ENCODE data around the gene RPS8.
"Not testable (repeated sequence)": the region's sequence is repeated elsewhere in the genome, so short reads cannot be mapped to it uniquely, and the experiment has no call there.

RPS8 gene

DNA sequence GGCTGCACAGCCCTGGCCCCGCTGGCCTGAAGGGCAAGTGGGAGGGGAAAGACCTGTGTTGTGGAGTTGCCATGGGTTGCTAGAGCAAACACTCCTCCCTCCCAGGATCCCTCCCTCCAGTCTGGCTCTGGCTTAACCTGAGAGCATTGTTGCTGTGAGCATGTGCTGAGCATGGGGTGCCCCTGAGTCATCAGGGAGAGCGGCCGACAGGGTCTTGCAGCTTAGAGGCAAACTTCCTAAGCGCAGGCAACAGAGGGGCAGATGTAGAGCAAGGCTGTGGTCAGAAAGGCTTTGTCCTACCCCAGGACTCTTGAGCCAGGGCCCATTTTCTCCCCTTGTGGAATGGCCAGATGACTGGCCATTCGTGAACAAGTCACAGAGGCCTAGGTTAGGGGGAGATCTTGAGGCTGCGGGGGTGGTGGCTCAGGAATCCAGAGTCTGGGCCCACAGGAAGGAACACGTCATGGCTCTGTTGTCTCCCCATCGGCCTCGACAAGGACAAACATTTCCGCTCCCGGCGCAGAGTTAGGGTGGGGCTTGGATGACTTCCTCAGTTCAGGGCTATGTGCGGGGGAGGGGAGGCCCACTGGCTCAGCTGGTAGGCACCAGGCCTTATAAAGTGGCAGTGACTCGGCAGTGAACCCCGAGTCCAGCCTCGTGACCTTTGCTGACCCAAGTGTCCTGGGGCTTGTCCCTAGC is 32.2 kb downstream of the RPS8 start:
- peak overlapping the region; percentile 65 for H3K4me3 ChIP-seq (ENCODE audit: low read length)
- H3K4me1 ChIP-seq (ENCODE audit: control insufficient read depth, insufficient read depth, low read length): peaks cover 84% of the 10 kb centered on the region
- H3K9ac ChIP-seq (ENCODE audit: low read depth, low read length): peak overlapping the region; percentile 97
- H3K9me3 ChIP-seq (replicated peaks; ENCODE audit: low read length): no peaks in the 10 kb centered on the region
- H3K36me3 ChIP-seq (ENCODE audit: insufficient read depth, low read length): peaks cover 44% of the 10 kb centered on the region
- H3K4me2 ChIP-seq (ENCODE audit: low read length): peak overlapping the region; percentile 82
- H3K27me3 ChIP-seq (ENCODE audit: control insufficient read depth, insufficient read depth, low read length): no peaks in the 10 kb centered on the region

DNA sequence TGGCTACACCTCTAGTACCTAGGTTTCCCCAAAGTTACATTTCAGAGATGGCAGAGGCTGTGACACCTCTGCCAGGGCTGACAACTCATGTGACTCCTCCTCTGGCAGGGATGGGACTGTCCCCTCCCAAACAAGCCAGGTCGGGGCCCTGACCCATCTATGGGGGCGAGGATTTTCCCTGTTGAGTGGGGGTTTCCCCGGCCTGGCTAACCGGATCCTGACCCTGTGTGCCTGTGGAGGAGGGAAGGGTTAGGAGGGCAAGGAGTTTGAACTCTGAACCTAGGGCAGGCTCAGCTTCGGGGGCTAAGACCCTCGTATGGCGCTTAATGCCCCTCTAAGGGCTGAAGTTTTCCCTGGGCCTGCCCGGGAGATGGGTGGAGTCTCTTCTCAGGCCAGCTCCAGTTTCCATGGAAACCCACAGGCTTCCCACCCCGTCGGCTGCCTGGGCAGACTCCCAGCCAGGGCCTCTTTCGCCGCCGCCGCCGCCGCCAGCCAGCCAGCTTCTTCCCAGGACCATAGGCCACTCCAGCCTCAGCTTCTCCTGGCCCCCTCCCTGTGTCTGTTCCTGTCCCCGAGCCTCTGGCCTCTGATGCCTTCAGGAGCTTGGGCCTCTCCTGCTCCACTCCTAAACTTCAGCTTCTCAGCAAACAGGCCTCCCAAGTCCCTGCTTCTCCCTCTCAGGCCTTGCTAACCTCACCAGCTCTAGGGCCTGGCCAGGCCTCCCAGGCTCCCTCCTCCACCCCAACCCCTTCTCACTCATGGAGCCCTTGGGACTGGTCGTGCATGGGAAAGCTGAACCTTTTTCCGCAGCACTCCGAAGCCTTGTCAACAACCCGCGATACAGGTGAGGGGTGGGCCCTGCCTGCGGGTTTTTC is 33.0 kb downstream of the RPS8 start, which contains the start of gene BTBD19:
Gene BTBD19 (plus strand): TSS at position 461 of the 875 bp plus-strand sequence. CDS start 298 bp downstream, at position 759.
- Histone ChIP-seq H3K36me3 (ENCODE audit: insufficient read depth, low read length) (peaks cover 36% of the 10 kb centered on the region), H3K4me2 (ENCODE audit: low read length) (peak within 1 kb of the TSS; percentile 82), H3K9ac (ENCODE audit: low read depth, low read length) (peak within 1 kb of the TSS; percentile 97), H3K4me3 (ENCODE audit: low read length) (peak within 1 kb of the TSS; percentile 65), H3K9me3 (replicated peaks; ENCODE audit: low read length) (no peaks in the 10 kb centered on the region), H3K27me3 (ENCODE audit: control insufficient read depth, insufficient read depth, low read length) (no peaks in the 10 kb centered on the region), H3K4me1 (ENCODE audit: control insufficient read depth, insufficient read depth, low read length) (peaks cover 83% of the 10 kb centered on the region)

DNA sequence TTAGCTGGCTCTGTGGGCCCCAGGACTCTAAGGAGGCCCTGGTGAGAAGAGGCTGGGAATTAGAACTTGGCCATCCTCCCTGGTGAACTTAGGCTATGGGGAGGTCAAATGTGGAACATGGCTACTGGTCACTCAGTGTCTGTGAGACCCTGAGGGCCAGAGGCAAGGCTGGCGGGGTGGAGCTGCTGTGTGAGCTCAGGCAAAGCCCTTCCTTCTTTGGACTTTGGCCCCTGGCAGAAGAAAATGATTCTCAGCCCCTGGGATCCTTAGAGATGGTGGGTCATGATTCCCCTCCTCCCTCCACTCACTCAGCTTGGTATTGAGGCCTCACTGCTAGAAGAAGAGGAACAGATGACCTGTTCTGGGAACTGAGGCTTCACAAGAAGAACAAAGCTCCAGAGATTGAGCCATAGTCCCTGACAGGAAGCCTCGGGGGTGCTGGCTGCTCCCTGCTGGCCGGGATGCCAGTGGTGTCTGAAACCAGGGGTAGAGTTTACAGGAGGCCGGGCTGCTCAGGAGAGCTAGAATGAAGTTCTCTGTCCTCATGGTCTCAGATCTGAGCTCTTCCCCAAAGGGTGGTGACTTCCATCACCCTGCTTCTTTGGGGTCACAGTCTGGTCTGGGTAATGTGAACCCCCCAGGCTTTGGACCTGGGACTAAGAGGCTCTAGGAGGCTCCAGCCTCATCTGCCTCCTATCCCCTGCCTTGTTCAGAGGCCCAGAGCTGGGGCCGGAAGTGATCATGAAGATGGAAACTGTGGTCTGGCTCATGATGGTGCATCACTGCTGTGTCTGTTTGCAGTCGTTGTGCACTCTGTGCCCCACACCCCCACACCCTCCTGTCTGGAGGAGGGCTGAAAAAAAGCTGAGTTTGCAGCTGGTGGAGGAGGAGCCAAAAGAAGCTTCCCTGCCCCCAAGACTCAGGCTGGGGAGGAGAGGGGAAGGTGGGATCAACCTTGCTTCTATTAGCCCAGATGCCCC is 33.9 kb downstream of the RPS8 start:
- Histone ChIP-seq H3K9ac (ENCODE audit: low read depth, low read length) (peak overlapping the region; percentile 97), H3K36me3 (ENCODE audit: insufficient read depth, low read length) (peaks cover 27% of the 10 kb centered on the region), H3K4me1 (ENCODE audit: control insufficient read depth, insufficient read depth, low read length) (peaks cover 83% of the 10 kb centered on the region)

DNA sequence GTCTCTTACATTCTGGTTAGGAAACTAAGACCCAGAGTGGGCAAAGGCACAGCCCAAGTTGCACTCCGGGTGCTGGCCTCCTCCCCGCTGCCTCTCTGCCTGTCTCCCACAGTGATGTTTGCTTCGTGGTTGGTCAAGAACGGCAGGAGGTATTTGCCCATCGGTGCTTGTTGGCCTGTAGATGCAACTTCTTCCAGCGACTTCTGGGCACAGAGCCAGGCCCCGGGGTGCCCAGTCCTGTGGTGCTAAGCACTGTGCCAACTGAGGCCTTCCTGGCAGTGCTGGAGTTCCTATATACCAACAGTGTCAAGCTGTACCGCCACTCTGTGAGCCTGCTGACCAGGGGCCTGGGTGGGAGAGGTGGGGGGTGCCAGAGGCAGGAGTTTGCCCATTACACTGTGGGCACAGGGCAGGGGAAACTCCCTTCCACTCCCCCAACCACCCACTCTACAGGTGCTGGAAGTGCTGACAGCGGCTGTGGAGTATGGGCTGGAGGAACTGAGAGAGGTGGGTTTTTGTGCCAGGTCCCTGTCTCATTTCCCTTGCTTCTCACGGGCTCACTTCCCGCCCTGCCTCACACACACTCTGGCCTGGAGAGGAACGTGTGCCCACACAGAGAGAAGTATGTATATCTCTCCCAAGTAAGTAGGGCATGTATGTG is 34.9 kb downstream of the RPS8 start:
- peaks cover 87% of the 10 kb centered on the region for H3K4me1 ChIP-seq (ENCODE audit: control insufficient read depth, insufficient read depth, low read length)
- H3K36me3 ChIP-seq (ENCODE audit: insufficient read depth, low read length): peaks cover 26% of the 10 kb centered on the region
- no peaks in the 10 kb centered on the region for H3K27me3 ChIP-seq (ENCODE audit: control insufficient read depth, insufficient read depth, low read length)
- no peaks in the 10 kb centered on the region for H3K9me3 ChIP-seq (replicated peaks; ENCODE audit: low read length)
- H3K4me3 ChIP-seq (ENCODE audit: low read length): peak overlapping the region; percentile 65
- peak overlapping the region; percentile 97 for H3K9ac ChIP-seq (ENCODE audit: low read depth, low read length)
- peak overlapping the region; percentile 82 for H3K4me2 ChIP-seq (ENCODE audit: low read length)

More for the DNA sequence above, 33.9 kb downstream of the RPS8 start:
- Histone ChIP-seq H3K27me3 (ENCODE audit: control insufficient read depth, insufficient read depth, low read length) (no peaks in the 10 kb centered on the region), H3K9me3 (replicated peaks; ENCODE audit: low read length) (no peaks in the 10 kb centered on the region), H3K4me3 (ENCODE audit: low read length) (peak overlapping the region; percentile 65), H3K4me2 (ENCODE audit: low read length) (peak overlapping the region; percentile 82)

DNA sequence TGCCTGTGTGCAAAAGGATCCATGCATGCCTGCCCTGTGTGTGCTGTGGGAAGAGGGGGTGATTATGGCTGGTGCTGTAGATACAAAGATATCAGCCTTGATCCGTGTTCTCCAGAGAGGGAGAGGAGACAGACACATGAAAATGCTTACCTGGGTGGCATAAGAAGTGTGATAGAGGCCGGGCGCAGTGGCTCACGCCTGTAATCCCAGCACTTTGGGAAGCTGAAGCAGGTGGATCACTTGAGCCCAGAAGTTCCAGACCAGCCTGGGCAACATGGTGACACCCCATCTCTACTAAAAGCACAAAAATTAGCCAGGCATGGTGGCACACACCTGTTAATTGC is 35.4 kb downstream of the RPS8 start:
- not testable (repeated sequence) for H3K9me3 ChIP-seq (replicated peaks; ENCODE audit: low read length); H3K27me3 ChIP-seq (ENCODE audit: control insufficient read depth, insufficient read depth, low read length)
- Histone ChIP-seq H3K4me2 (ENCODE audit: low read length) (peak overlapping the region; percentile 82), H3K4me3 (ENCODE audit: low read length) (peak overlapping the region; percentile 65), H3K4me1 (ENCODE audit: control insufficient read depth, insufficient read depth, low read length) (peaks cover 88% of the 10 kb centered on the region), H3K36me3 (ENCODE audit: insufficient read depth, low read length) (peaks cover 26% of the 10 kb centered on the region), H3K9ac (ENCODE audit: low read depth, low read length) (peak overlapping the region; percentile 97)

DNA sequence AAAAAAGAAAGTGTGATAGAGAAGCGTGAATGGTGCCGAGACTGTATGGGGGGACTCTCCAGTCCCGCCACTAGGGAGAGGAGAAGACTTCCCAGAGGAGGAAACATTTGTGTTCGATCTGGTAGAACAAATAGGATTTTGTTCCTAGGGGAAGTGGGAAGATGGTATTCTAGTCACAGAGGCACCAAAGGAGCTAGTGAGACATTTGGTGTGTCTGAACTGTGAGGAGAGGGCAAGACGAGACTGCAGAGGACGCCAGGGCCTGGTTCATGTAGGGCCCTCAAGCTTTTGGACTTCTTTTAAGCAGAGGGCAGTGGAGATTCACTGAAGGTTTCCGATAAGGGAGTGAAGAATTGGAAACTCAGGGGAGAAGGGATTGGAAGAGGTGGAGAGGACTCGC is 35.9 kb downstream of the RPS8 start:
- H3K4me2 ChIP-seq (ENCODE audit: low read length): peak overlapping the region; percentile 10
- no peak overlapping the region for H3K4me3 ChIP-seq (ENCODE audit: low read length)
- H3K27me3 ChIP-seq (ENCODE audit: control insufficient read depth, insufficient read depth, low read length): no peaks in the 10 kb centered on the region
- H3K9ac ChIP-seq (ENCODE audit: low read depth, low read length): peak overlapping the region; percentile 13
- H3K36me3 ChIP-seq (ENCODE audit: insufficient read depth, low read length): peaks cover 24% of the 10 kb centered on the region
- H3K9me3 ChIP-seq (replicated peaks; ENCODE audit: low read length): no peaks in the 10 kb centered on the region
- peaks cover 83% of the 10 kb centered on the region for H3K4me1 ChIP-seq (ENCODE audit: control insufficient read depth, insufficient read depth, low read length)

DNA sequence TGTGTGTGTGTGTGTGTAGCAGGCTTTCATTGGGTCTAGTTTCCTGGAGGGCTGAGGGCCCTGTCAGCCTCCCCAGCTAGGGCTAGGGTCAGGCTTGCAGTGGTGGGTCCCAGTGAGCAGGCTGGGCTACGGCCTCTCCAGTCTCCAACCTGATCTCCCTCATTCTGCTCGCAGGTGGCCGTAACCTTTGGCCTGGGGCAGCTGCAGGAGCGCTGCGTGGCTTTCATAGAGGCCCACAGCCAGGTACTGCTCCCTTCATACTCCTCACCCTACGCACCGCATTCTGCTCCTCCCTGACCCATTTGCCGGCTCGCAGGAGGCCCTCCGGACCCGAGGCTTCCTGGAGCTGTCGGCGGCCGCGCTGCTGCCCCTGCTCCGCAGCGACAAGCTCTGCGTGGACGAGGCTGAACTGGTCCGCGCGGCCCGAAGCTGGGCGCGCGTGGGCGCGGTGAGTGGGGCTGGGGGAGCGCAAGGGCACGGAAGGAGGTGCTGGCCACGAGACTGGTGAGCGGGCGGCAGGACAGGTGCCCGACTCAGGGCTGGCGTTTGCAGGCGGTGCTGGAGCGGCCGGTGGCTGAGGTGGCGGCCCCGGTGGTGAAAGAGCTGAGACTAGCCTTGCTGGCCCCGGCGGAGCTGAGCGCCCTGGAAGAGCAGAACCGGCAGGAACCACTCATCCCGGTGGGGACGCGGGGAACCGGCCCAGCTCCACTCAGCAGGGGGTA is 37.6 kb downstream of the RPS8 start:
- H3K9me3 ChIP-seq (replicated peaks; ENCODE audit: low read length): no peaks in the 10 kb centered on the region
- H3K4me1 ChIP-seq (ENCODE audit: control insufficient read depth, insufficient read depth, low read length): peaks cover 66% of the 10 kb centered on the region
- peaks cover 16% of the 10 kb centered on the region for H3K36me3 ChIP-seq (ENCODE audit: insufficient read depth, low read length)
- no peaks in the 10 kb centered on the region for H3K27me3 ChIP-seq (ENCODE audit: control insufficient read depth, insufficient read depth, low read length)
- H3K4me3 ChIP-seq (ENCODE audit: low read length): peak overlapping the region; percentile 59
- no peak overlapping the region for H3K9ac ChIP-seq (ENCODE audit: low read depth, low read length)
- peak overlapping the region; percentile 76 for H3K4me2 ChIP-seq (ENCODE audit: low read length)

DNA sequence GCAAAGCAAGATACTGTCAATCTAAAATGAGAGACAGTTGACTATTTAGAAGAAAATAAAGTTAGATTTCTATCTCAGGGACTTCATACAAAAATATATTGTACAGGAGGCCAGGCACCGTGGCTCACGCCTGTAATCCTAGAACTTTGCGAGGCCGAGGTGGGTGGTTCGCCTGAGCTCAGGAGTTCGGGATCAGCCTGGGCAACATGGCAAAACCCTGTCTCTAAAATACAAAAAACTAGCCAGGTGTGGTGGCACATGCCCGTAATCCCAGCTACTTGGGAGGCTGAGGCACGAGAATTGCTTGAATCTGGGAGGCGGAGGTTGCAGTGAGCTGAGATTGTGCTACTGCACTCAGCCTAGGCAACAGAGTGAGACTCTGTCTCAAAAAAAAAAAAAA is 40.6 kb downstream of the RPS8 start:
- H3K4me3 ChIP-seq (ENCODE audit: low read length); H3K9ac ChIP-seq (ENCODE audit: low read depth, low read length); H3K9me3 ChIP-seq (replicated peaks; ENCODE audit: low read length); H3K27me3 ChIP-seq (ENCODE audit: control insufficient read depth, insufficient read depth, low read length); H3K4me2 ChIP-seq (ENCODE audit: low read length): not testable (repeated sequence)
- Histone ChIP-seq H3K4me1 (ENCODE audit: control insufficient read depth, insufficient read depth, low read length) (peaks cover 53% of the 10 kb centered on the region), H3K36me3 (ENCODE audit: insufficient read depth, low read length) (peaks cover 13% of the 10 kb centered on the region)

DNA sequence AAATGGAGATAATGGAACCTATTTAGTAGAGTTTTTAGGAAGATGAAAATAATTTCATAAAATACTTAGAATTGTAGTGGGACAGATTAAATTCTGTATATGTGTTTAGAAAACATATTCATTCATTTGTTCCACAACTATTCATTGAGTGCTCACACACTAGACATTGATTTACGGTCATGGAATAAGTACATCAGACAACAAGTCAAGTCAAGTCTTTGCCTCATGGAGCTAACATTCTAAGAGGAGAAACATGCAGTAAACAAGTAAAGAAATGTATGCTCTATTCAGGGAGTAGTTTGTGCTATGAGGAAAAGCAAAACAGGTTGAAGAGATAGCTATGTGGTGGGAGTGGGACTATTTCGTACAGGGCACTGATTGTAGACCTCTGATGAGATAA is 42.0 kb downstream of the RPS8 start:
- peaks cover 13% of the 10 kb centered on the region for H3K36me3 ChIP-seq (ENCODE audit: insufficient read depth, low read length)
- H3K4me2 ChIP-seq (ENCODE audit: low read length): no peak overlapping the region
- no peak overlapping the region for H3K4me3 ChIP-seq (ENCODE audit: low read length)
- no peaks in the 10 kb centered on the region for H3K27me3 ChIP-seq (ENCODE audit: control insufficient read depth, insufficient read depth, low read length)
- no peak overlapping the region for H3K9ac ChIP-seq (ENCODE audit: low read depth, low read length)
- no peaks in the 10 kb centered on the region for H3K9me3 ChIP-seq (replicated peaks; ENCODE audit: low read length)
- peaks cover 40% of the 10 kb centered on the region for H3K4me1 ChIP-seq (ENCODE audit: control insufficient read depth, insufficient read depth, low read length)

DNA sequence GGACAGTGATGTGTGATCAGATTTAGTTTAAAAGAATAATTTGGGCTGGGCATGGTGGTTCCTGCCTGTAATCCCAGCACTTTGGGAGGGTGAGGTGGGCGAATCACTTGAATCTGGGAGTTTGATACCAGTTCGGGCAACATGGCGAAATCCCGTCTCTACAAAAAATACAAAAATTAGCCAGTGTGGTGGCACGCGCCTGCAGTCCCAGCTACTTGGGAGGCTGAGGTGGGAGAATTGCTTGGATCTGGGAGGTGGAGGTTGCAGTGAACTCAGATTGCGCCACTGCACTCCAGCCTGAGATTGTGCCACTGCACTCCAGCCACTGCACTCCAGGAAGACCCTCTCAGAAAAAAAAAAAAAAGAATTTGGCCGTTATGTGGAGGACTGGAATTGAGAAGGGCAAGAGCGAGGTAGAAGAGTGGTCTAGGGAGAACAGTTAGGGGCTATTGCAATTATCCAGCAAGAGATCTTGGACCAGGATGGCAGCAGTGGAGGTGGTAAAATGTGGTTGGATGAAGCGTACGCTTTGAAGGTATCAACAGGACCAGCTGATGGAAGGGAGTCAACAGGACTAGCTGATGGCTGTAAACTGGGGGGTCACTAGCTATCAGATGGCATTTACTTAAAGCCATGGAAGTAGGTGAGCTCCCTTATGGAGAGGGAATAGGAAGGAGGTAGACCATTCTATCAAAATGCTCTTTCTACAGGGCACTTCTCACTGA is 42.6 kb downstream of the RPS8 start:
- no peak overlapping the region for H3K4me2 ChIP-seq (ENCODE audit: low read length)
- H3K9me3 ChIP-seq (replicated peaks; ENCODE audit: low read length): no peaks in the 10 kb centered on the region
- no peak overlapping the region for H3K9ac ChIP-seq (ENCODE audit: low read depth, low read length)
- no peaks in the 10 kb centered on the region for H3K27me3 ChIP-seq (ENCODE audit: control insufficient read depth, insufficient read depth, low read length)
- H3K36me3 ChIP-seq (ENCODE audit: insufficient read depth, low read length): peaks cover 13% of the 10 kb centered on the region
- peaks cover 37% of the 10 kb centered on the region for H3K4me1 ChIP-seq (ENCODE audit: control insufficient read depth, insufficient read depth, low read length)
- H3K4me3 ChIP-seq (ENCODE audit: low read length): no peak overlapping the region
